Kidney epithelial cell (primary cell): ENCODE results near the gene PTMS. TPM values are rescaled to one million over a fixed set of nuclear protein-coding genes. Genes with fewer than 3 reads are reported as not detected.

Experiments
- DNase-seq: peaks from one replicate; pipeline ENCODE4 v3.0.0-alpha.2; 2010; ENCODE audit warnings: low read depth
- H3K27me3 ChIP-seq: 2 replicates; pipeline ENCODE4 v1.6.0; 2011; ENCODE audit warnings: low read length; ENCODE audit not compliant: control insufficient read depth, insufficient read depth
- H3K36me3 ChIP-seq: 2 replicates; pipeline ENCODE4 v1.5.1; 2011; ENCODE audit warnings: low read length; ENCODE audit not compliant: control insufficient read depth, insufficient read depth
- H3K4me3 ChIP-seq: 2 replicates; pipeline ENCODE4 v1.5.1; 2011; ENCODE audit warnings: low read depth, mild to moderate bottlenecking, control low read depth, low read length
- total RNA-seq: library from RNA; depleted of rRNA; stranded (reverse); fragments of >200 nt; gene quantifications from 2 replicates; pipeline ENCODE4 v1.2.3, GENCODE V29; 2015
- TF ChIP-seq, protein P1 (sequence below): IDR thresholded peaks from 2 replicates; pipeline ENCODE4 v1.5.1; 2011; ENCODE audit warnings: mild to moderate bottlenecking, moderate library complexity, low read length, control low read depth, inconsistent platforms; ENCODE audit not compliant: insufficient read depth, poor library complexity, severe bottlenecking

The PTMS gene
- total RNA-seq, 1 donor from 2014 or later, result 193 TPM

DNA sequence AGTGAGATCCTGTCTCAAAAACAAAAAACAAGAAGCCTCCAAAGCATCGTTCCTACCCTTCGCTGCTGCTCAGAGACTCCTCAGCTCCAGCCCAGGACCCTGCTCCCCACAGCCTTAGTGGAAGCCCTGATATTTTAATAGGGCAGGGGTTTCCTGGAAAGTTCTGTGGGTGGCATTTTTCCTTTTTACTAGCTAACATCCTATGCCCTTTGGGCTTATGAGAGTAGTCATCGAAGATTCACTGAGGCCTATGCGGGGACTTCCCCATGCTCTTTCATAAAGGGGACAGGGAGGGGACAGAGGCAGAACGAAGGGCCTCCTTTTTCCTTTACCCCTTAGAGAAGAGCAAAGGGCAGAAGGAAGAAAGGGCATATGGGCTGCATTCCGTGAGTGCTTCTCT is 14.4 kb downstream of the PTMS start:
- TF ChIP-seq, protein P1, sequence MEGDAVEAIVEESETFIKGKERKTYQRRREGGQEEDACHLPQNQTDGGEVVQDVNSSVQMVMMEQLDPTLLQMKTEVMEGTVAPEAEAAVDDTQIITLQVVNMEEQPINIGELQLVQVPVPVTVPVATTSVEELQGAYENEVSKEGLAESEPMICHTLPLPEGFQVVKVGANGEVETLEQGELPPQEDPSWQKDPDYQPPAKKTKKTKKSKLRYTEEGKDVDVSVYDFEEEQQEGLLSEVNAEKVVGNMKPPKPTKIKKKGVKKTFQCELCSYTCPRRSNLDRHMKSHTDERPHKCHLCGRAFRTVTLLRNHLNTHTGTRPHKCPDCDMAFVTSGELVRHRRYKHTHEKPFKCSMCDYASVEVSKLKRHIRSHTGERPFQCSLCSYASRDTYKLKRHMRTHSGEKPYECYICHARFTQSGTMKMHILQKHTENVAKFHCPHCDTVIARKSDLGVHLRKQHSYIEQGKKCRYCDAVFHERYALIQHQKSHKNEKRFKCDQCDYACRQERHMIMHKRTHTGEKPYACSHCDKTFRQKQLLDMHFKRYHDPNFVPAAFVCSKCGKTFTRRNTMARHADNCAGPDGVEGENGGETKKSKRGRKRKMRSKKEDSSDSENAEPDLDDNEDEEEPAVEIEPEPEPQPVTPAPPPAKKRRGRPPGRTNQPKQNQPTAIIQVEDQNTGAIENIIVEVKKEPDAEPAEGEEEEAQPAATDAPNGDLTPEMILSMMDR, result no peak
- H3K4me3 ChIP-seq, result no peak overlapping the region
- H3K27me3 ChIP-seq, result peaks cover 5% of the 10 kb centered on the region
- no peak for DNase-seq
- H3K36me3 ChIP-seq, result no peaks in the 10 kb centered on the region

DNA sequence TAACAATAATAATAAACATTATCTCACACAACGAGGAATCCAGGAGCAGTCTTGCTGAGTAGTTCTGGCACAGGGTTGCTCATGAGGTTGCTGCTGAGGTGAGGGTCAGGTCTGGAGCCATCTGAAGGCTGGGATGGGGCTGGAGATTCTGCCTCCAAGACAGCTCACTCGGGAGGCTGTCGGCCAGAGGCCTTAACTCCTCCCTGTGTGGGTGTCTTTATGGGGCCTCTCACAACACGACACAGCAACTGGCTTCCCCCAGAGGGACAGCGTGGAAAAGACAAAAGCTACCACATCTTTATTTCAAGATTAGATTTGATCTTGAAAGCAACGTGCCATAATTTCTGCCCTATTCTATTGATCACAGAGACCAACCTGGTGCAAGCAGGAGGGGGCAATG is 16.0 kb downstream of the PTMS start:
- Histone ChIP-seq H3K36me3 (no peaks in the 10 kb centered on the region), H3K4me3 (no peak overlapping the region), H3K27me3 (peaks cover 5% of the 10 kb centered on the region)
- no peak for DNase-seq
- TF ChIP-seq, protein P1, result no peak

DNA sequence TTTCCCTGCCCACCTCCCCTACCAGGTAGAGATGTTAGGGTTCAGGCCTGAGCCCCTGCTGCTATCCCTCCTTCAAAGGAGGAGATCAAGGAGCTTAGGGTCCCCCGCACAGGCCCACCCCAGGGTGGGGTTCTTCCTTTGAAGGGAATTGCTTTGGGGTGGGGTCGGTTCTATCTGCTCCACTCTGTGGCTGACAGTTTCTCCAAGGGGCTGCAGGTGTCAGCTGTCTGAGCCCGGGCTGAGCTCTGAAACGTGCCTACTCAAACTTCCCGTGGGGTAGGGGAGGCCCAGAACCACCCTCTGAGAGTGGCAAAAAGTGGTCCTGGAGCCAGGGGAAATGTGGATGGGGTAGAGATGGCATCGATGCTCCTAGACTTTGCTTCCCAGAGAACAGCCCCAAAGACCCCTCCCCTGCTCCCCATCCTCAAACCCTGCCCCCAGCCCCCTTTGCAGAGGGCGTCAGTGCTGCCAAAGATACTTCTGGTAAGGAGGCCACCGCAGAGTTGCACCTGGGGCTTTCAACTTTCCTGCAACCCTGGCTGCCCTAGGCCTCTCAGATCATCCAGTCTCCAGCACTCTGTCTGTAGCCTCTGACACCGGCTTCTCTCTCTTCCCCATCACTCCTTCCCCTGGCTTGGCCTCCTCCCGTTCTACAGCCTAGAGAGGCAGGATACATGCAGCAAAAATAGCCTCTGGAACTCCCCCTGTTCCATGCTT is 16.8 kb downstream of the PTMS start:
- peaks cover 3% of the 10 kb centered on the region for H3K27me3 ChIP-seq
- DNase-seq, result no peak
- TF ChIP-seq, protein P1, result no peak
- no peaks in the 10 kb centered on the region for H3K36me3 ChIP-seq
- H3K4me3 ChIP-seq, result no peak overlapping the region

DNA sequence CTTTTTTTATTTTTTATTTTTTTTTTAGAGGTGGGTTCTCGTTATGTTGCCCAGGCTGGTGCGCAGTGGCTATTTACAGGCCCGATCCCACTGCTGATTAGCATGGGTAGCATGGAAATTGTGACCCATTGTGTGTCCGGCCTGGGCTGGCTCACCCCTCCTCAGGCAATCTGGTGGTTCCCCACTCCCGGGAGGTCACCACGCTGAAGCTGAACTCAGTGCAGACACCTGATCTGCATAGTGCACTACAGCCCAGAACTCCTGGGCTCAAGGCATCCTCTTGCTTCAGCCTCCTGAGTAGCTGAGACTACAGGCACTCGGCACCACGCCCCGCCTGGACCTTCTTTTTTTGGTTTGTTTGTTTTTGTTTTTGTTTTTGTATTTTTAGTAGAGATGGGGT is 17.7 kb downstream of the PTMS start:
- no peaks in the 10 kb centered on the region for H3K36me3 ChIP-seq
- no peak for DNase-seq
- H3K27me3 ChIP-seq, result no peaks in the 10 kb centered on the region
- TF ChIP-seq, protein P1, result no peak
- H3K4me3 ChIP-seq, result no peak overlapping the region

DNA sequence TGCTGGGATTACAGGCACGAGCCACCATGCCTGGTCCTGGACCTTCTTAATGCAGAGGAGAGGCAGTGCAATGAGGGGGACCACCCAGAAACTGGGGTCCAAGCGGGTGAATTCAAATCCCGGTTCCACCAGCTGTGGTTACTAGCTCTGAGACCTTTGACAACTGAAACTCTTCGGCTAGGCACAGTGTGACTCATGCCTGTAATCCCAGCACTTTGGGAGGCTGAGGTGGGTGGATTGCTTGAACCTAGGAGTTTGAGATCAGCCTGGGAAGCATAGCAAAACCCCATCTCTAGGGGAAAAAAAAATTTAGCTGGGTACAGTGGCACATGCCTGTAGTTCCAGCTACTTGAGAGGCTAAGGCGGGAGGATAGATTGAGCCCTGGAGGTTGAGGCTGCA is 18.1 kb downstream of the PTMS start:
- Histone ChIP-seq H3K27me3 (no peaks in the 10 kb centered on the region), H3K36me3 (no peaks in the 10 kb centered on the region), H3K4me3 (no peak overlapping the region)
- TF ChIP-seq, protein P1, result no peak
- DNase-seq, result no peak

DNA sequence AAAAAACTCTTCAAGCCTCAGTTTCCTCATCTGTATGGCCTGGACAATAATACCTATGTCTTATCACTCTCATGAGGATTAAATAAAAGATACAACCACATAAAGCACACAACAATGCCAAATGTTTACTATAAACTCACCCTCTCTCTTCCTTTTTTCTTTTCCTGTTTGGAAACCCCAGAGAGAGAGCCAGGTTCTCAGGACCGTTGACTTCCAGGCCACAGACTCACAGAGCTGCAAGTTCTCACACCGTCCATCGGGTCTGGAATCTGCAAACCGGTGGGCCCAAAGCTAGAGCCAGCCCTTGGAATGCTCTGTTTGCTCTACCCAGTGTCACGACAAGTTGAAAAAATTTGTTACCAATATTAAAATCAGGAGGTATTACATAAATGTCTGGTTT is 18.6 kb downstream of the PTMS start:
- Histone ChIP-seq H3K36me3 (no peaks in the 10 kb centered on the region), H3K4me3 (no peak overlapping the region), H3K27me3 (no peaks in the 10 kb centered on the region)
- no peak for DNase-seq
- TF ChIP-seq, protein P1, result no peak
